Nephron (organoid): ENCODE results near the gene MYH8.

Source experiments
- H3K27ac Mint-ChIP-seq, 3 experiments: 2 replicates each; pipeline ENCODE4 v1.8.0; 2020; ENCODE audit warnings: mixed read lengths in 3 of 3, mild to moderate bottlenecking in 2 of 3, moderate library complexity in 1 of 3
- H3K27me3 Mint-ChIP-seq: 2 replicates; pipeline ENCODE4 v1.8.0; 2021; ENCODE audit warnings: low read depth, mild to moderate bottlenecking, moderate library complexity, mixed read lengths
- H3K36me3 Mint-ChIP-seq: 2 replicates; pipeline ENCODE4 v1.8.0; 2020; ENCODE audit warnings: low read depth, mixed read lengths
- H3K4me1 Mint-ChIP-seq: 2 replicates; pipeline ENCODE4 v1.8.0; 2020; ENCODE audit warnings: mixed read lengths
- H3K4me3 Mint-ChIP-seq, 3 experiments: 2 replicates each; pipeline ENCODE4 v1.8.0; 2020; ENCODE audit warnings: mild to moderate bottlenecking in 3 of 3, mixed read lengths in 3 of 3, moderate library complexity in 2 of 3
- H3K9me3 Mint-ChIP-seq: 2 replicates; pipeline ENCODE4 v1.8.0; 2020; ENCODE audit warnings: mixed read lengths
- TF ChIP-seq, protein P1 (sequence below), 3 experiments: fragments of 200-600 bp; sonication (generic); IDR thresholded peaks; one replicate each; pipeline ENCODE4 v1.5.0; 2021; ENCODE audit warnings: antibody characterized with exemption in 3 of 3; ENCODE audit not compliant: unreplicated experiment in 3 of 3

MYH8 gene

GRCh38 chr17:10360578-10360977 is 61.2 kb downstream of the MYH8 start:
- TF ChIP-seq, protein P1, sequence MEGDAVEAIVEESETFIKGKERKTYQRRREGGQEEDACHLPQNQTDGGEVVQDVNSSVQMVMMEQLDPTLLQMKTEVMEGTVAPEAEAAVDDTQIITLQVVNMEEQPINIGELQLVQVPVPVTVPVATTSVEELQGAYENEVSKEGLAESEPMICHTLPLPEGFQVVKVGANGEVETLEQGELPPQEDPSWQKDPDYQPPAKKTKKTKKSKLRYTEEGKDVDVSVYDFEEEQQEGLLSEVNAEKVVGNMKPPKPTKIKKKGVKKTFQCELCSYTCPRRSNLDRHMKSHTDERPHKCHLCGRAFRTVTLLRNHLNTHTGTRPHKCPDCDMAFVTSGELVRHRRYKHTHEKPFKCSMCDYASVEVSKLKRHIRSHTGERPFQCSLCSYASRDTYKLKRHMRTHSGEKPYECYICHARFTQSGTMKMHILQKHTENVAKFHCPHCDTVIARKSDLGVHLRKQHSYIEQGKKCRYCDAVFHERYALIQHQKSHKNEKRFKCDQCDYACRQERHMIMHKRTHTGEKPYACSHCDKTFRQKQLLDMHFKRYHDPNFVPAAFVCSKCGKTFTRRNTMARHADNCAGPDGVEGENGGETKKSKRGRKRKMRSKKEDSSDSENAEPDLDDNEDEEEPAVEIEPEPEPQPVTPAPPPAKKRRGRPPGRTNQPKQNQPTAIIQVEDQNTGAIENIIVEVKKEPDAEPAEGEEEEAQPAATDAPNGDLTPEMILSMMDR (IDR thresholded peaks at IDR 0.05; ENCODE audit: unreplicated experiment in 3 of 3), result no peak
- Mint-ChIP-seq H3K9me3 (no peaks in the 10 kb centered on the region), H3K27me3 (peaks cover 34% of the 10 kb centered on the region), H3K36me3 (no peaks in the 10 kb centered on the region), H3K27ac (no peak overlapping the region), H3K4me1 (no peaks in the 10 kb centered on the region), H3K4me3 (no peak overlapping the region)

DNA sequence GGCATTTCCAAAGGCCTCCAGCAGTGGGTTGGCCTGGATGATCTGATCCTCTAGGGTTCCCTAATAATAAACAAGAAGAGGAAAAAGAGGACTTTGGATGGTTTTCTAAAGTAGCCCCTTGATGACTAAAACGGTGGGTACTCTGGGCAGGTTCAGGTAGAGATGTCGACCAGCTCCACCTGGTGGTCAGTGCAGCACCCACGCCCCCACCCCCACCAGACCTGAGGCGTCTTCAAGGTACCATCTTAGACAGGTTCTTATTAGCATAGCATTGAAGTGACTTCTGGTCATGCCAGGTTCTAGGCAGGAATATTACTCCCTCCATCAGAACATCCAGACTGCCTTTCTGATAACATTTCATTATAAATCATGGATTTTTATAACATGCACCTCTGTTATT is 64.0 kb downstream of the MYH8 start:
- H3K27ac Mint-ChIP-seq, result no peak overlapping the region

GRCh38 chr17:10354651-10355050 is 67.1 kb downstream of the MYH8 start:
- Mint-ChIP-seq H3K4me3 (no peak overlapping the region), H3K4me1 (no peaks in the 10 kb centered on the region), H3K27ac (no peak overlapping the region), H3K36me3 (no peaks in the 10 kb centered on the region), H3K9me3 (peaks cover 2% of the 10 kb centered on the region), H3K27me3 (peaks cover 23% of the 10 kb centered on the region)
- TF ChIP-seq, protein P1 (IDR thresholded peaks at IDR 0.05; ENCODE audit: unreplicated experiment in 3 of 3), result no peak

More for the DNA sequence above, 64.0 kb downstream of the MYH8 start:
- H3K27me3 Mint-ChIP-seq, result peaks cover 30% of the 10 kb centered on the region
- TF ChIP-seq, protein P1 (IDR thresholded peaks at IDR 0.05; ENCODE audit: unreplicated experiment in 3 of 3), result no peak
- no peak overlapping the region for H3K4me3 Mint-ChIP-seq
- H3K4me1 Mint-ChIP-seq, result no peaks in the 10 kb centered on the region
- no peaks in the 10 kb centered on the region for H3K9me3 Mint-ChIP-seq
- no peaks in the 10 kb centered on the region for H3K36me3 Mint-ChIP-seq

DNA sequence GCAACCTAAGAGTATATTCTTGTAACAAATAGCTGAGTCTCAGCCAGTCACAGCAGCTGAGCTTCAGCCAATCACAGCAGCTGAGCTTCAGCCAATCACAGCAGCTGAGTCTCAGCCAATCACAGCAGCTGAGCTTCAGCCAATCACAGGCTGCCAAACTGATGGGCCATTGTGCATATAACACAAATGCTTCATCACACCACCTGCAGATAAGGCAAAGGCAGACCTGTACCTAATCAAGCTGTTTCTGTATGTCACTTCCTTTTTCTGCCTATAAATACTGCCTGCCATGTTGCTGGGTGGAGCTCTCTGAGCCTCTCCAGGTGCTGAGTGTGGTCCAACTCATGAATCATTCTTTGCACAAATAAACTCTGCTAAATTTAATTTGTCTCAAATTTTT is 68.9 kb downstream of the MYH8 start:
- no peak overlapping the region for H3K4me3 Mint-ChIP-seq
- H3K27me3 Mint-ChIP-seq, result peaks cover 13% of the 10 kb centered on the region
- no peak overlapping the region for H3K27ac Mint-ChIP-seq
- TF ChIP-seq, protein P1 (IDR thresholded peaks at IDR 0.05; ENCODE audit: unreplicated experiment in 3 of 3), result no peak
- H3K9me3 Mint-ChIP-seq, result peaks cover 2% of the 10 kb centered on the region
- no peaks in the 10 kb centered on the region for H3K4me1 Mint-ChIP-seq
- H3K36me3 Mint-ChIP-seq, result no peaks in the 10 kb centered on the region

GRCh38 chr17:10349403-10349802 is 72.3 kb downstream of the MYH8 start:
- peaks cover 3% of the 10 kb centered on the region for H3K27me3 Mint-ChIP-seq
- H3K36me3 Mint-ChIP-seq, result no peaks in the 10 kb centered on the region
- no peak overlapping the region for H3K27ac Mint-ChIP-seq
- H3K4me1 Mint-ChIP-seq, result no peaks in the 10 kb centered on the region
- H3K4me3 Mint-ChIP-seq, result no peak overlapping the region
- peaks cover 2% of the 10 kb centered on the region for H3K9me3 Mint-ChIP-seq
- TF ChIP-seq, protein P1 (IDR thresholded peaks at IDR 0.05; ENCODE audit: unreplicated experiment in 3 of 3), result no peak

- H3K4me3 Mint-ChIP-seq, result no peak overlapping the region
- TF ChIP-seq, protein P1 (IDR thresholded peaks at IDR 0.05; ENCODE audit: unreplicated experiment in 3 of 3), result no peak
- H3K9me3 Mint-ChIP-seq, result no peaks in the 10 kb centered on the region
- H3K27ac Mint-ChIP-seq, result no peak overlapping the region
- no peaks in the 10 kb centered on the region for H3K4me1 Mint-ChIP-seq
- no peaks in the 10 kb centered on the region for H3K36me3 Mint-ChIP-seq
- peaks cover 5% of the 10 kb centered on the region for H3K27me3 Mint-ChIP-seq
Measured at GRCh38 chr17:10344816-10345215, 76.9 kb downstream of the MYH8 start.
